ENCODE measurements around the gene JPH3. TPM values are rescaled to one million over a fixed set of nuclear protein-coding genes. Genes with fewer than 3 reads are reported as not detected.

Gene JPH3
- total RNA-seq, 4 donors from 2014 or later, result 0.22 to 1.1 (median 0.29) TPM; not detected in 1

- Histone ChIP-seq H3K4me1 (peaks cover 0 to 6% of the 10 kb centered on the region in 2 donors), H3K27me3 (no peaks in the 10 kb centered on the region), H3K36me3 (no peaks in the 10 kb centered on the region), H3K4me3 (replicated peaks in 1 of 3) (no peak overlapping the region), H3K9me3 (no peaks in the 10 kb centered on the region), H3K27ac (no peak overlapping the region)
- no peak for DNase-seq
- 81 to 82% methylated on average over 19 to 21 of the region's 21 CpGs for WGBS, 2 donors
- intact Hi-C loops (cut with DNase I), result no loop called here
- TF ChIP-seq CTCF (IDR thresholded peaks at IDR 0.05), result no peak
- no peak for TF ChIP-seq POLR2A (IDR thresholded peaks at IDR 0.05)
Observed at GRCh38 chr16:87592018-87592712, 10.1 kb upstream of the JPH3 start.

DNA sequence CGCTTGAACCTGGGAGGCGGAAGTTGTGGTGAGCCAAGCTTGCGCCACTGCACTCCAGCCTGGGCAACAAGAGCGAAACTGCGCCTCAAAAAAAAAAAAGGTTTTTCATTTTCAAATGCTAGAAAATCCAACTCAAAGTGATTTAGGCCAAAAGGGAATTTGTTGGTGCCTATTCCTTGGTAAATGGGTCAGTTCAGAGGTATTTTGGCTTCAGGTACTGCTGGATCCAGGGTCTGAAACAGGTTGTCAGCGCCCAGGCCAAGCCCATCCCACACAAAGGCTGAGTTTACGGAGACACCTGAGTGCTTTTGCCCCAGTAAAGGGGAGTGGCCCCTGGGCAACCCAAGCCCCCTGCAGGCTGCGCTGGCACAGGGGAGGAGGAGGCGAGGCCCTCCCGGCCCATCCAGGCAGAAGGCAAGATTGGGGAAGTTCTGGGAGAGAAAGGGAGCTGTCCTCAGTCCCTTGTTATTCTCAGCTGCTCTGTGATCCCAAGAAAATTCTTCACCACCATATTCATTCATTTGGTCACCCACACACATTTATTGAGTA is 8.5 kb upstream of the JPH3 start:
- Histone ChIP-seq H3K36me3 (no peaks in the 10 kb centered on the region), H3K27ac (no peak overlapping the region), H3K4me3 (replicated peaks in 1 of 3) (no peak overlapping the region), H3K9me3 (no peaks in the 10 kb centered on the region), H3K4me1 (peaks cover 0 to 4% of the 10 kb centered on the region in 2 donors), H3K27me3 (no peaks in the 10 kb centered on the region)
- DNase-seq, result no peak
- 92% methylated on average over 10 of the region's 10 CpGs for WGBS, 2 donors
- TF ChIP-seq POLR2A (IDR thresholded peaks at IDR 0.05), result no peak
- TF ChIP-seq CTCF (IDR thresholded peaks at IDR 0.05), result no peak
- intact Hi-C loops (cut with DNase I), result no loop called here

DNA sequence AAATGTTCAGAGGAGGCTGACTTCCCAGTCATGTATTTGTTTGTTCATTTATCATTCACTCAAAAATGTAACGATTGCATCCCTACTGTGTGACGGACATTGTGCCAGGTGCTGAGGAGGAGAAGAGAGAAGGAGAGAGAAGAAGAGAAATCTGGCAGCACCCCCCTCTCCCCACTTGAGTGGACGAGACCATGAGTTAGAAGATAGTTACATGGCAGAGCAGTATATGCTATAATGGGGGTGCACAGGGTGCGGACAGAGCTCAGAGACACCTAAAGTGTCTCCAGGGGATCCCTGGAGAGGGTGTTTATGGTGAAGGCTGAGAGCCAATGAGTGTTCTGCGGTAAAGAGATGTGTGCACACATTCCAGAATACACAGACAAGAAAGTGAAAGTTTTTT is 6.6 kb upstream of the JPH3 start:
- no peaks in the 10 kb centered on the region for H3K4me1 ChIP-seq
- H3K9me3 ChIP-seq, result no peaks in the 10 kb centered on the region
- DNase-seq, result no peak
- H3K27ac ChIP-seq, result no peak overlapping the region
- 71 to 75% methylated on average over 5 of the region's 5 CpGs for WGBS, 2 donors
- intact Hi-C loops (cut with DNase I), result no loop called here
- H3K36me3 ChIP-seq, result no peaks in the 10 kb centered on the region
- H3K4me3 ChIP-seq (replicated peaks in 1 of 3), result no peak overlapping the region
- H3K27me3 ChIP-seq, result no peaks in the 10 kb centered on the region
- TF ChIP-seq POLR2A (IDR thresholded peaks at IDR 0.05) (no peak), CTCF (IDR thresholded peaks at IDR 0.05) (no peak)

- WGBS, 2 donors, result 96 to 97% methylated on average over 6 of the region's 6 CpGs
- Histone ChIP-seq H3K36me3 (no peaks in the 10 kb centered on the region), H3K4me1 (no peaks in the 10 kb centered on the region), H3K4me3 (replicated peaks in 1 of 3) (no peak overlapping the region), H3K9me3 (no peaks in the 10 kb centered on the region), H3K27ac (no peak overlapping the region), H3K27me3 (no peaks in the 10 kb centered on the region)
- intact Hi-C loops (cut with DNase I), result no loop called here
- TF ChIP-seq POLR2A (IDR thresholded peaks at IDR 0.05), result no peak
- TF ChIP-seq CTCF (IDR thresholded peaks at IDR 0.05), result no peak
- no peak for DNase-seq
Observed at GRCh38 chr16:87597324-87597830, 4.9 kb upstream of the JPH3 start.

- no peak for DNase-seq
- intact Hi-C loops (cut with DNase I), result no loop called here
- Histone ChIP-seq H3K9me3 (no peaks in the 10 kb centered on the region), H3K36me3 (no peaks in the 10 kb centered on the region), H3K4me1 (no peaks in the 10 kb centered on the region), H3K27ac (no peak overlapping the region), H3K4me3 (replicated peaks in 1 of 3) (no peak overlapping the region), H3K27me3 (no peaks in the 10 kb centered on the region)
- TF ChIP-seq POLR2A (IDR thresholded peaks at IDR 0.05), result no peak
- TF ChIP-seq CTCF (IDR thresholded peaks at IDR 0.05), result no peak
- WGBS, 2 donors, result 72 to 73% methylated on average over 5 of the region's 5 CpGs
Observed at GRCh38 chr16:87598431-87598830, 3.9 kb upstream of the JPH3 start.
